Tibial nerve (tissue), 4 donors: ENCODE data around the gene SNAP47. TPM values are rescaled to one million over a fixed set of nuclear protein-coding genes. Genes with fewer than 3 reads are reported as not detected.

Experiments used
- DNase-seq, 2 donors: peaks; one replicate each; pipeline ENCODE4 v3.0.0-alpha.2; 2019; ENCODE audit warnings: low spot score in 2 of 2
- H3K27ac ChIP-seq, 4 donors: fragments of 200-600 bp; sonication (generic) in 3 of 4; one replicate each; pipeline ENCODE4 v1.5.1; 2017 to 2019; ENCODE audit warnings: mild to moderate bottlenecking in 1 of 4
- H3K27me3 ChIP-seq, 2 donors: fragments of 200-600 bp; sonication (generic) in 1 of 2; one replicate each; pipeline versions ENCODE4 v1.5.1 to v1.6.0; 2017 to 2019
- H3K36me3 ChIP-seq, 3 donors: fragments of 200-600 bp; sonication (generic); one replicate each; pipeline ENCODE4 v1.5.1; 2018 to 2019
- H3K4me1 ChIP-seq, 4 donors: fragments of 200-600 bp; sonication (generic) in 3 of 4; one replicate each; pipeline ENCODE4 v1.5.1; 2017 to 2019
- H3K4me3 ChIP-seq, 4 donors: fragments of 200-600 bp; sonication (generic) in 3 of 4; one replicate each; pipeline ENCODE4 v1.5.1; 2017 to 2019; ENCODE audit warnings: mild to moderate bottlenecking in 1 of 4, moderate library complexity in 1 of 4
- H3K9me3 ChIP-seq, 4 donors: fragments of 200-600 bp; sonication (generic) in 3 of 4; one replicate each; pipeline ENCODE4 v1.5.1; 2017 to 2019
- EP300 ChIP-seq, 2 donors: sonication (generic); formaldehyde crosslinking; IDR thresholded peaks; one replicate each; pipeline ENCODE4 v1.6.1; 2017; ENCODE audit warnings: antibody characterized with exemption in 2 of 2, mild to moderate bottlenecking in 1 of 2
- POLR2A ChIP-seq, 2 donors: fragments of 450-650 bp; IDR thresholded peaks; one replicate each; pipeline ENCODE4 v1.6.1; 2017; ENCODE audit warnings: antibody characterized with exemption in 2 of 2, mild to moderate bottlenecking in 2 of 2, moderate library complexity in 2 of 2
- WGBS, 2 donors: methylation state at CpG; one replicate each; pipeline ENCODE4 v1.1.5; 2018; 5-methylcytosine and 5-hydroxymethylcytosine counted together
- total RNA-seq, 4 donors: library from RNA; depleted of rRNA; stranded (reverse); fragments of >200 nt; gene quantifications; one replicate each; pipeline ENCODE4 v1.1.0, GENCODE V29; 2016
- TF ChIP-seq, protein P1 (sequence below), 5 experiments: fragments of 200-600 bp in 3 of 5; fragments of 450-650 bp in 2 of 5; sonication (generic) in 3 of 5; IDR thresholded peaks; one replicate each; pipeline ENCODE4 v1.5.1; 2016 to 2019; ENCODE audit warnings: antibody characterized with exemption in 5 of 5, mild to moderate bottlenecking in 3 of 5, moderate library complexity in 2 of 5

SNAP47 gene
- total RNA-seq, 4 donors from 2014 or later: 49.4 to 69.9 (median 62.8) TPM

- TF ChIP-seq, protein P1, sequence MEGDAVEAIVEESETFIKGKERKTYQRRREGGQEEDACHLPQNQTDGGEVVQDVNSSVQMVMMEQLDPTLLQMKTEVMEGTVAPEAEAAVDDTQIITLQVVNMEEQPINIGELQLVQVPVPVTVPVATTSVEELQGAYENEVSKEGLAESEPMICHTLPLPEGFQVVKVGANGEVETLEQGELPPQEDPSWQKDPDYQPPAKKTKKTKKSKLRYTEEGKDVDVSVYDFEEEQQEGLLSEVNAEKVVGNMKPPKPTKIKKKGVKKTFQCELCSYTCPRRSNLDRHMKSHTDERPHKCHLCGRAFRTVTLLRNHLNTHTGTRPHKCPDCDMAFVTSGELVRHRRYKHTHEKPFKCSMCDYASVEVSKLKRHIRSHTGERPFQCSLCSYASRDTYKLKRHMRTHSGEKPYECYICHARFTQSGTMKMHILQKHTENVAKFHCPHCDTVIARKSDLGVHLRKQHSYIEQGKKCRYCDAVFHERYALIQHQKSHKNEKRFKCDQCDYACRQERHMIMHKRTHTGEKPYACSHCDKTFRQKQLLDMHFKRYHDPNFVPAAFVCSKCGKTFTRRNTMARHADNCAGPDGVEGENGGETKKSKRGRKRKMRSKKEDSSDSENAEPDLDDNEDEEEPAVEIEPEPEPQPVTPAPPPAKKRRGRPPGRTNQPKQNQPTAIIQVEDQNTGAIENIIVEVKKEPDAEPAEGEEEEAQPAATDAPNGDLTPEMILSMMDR (IDR thresholded peaks at IDR 0.05): no peak
- TF ChIP-seq POLR2A (IDR thresholded peaks at IDR 0.05) (no peak), EP300 (IDR thresholded peaks at IDR 0.05) (no peak)
- no peaks in the 10 kb centered on the region for H3K36me3 ChIP-seq
- no peaks in the 10 kb centered on the region for H3K27me3 ChIP-seq
- H3K4me1 ChIP-seq: no peaks in the 10 kb centered on the region
- no peak overlapping the region for H3K27ac ChIP-seq
- peaks cover 0 to 42% (median 0%) of the 10 kb centered on the region in 4 donors for H3K9me3 ChIP-seq
- no peak overlapping the region for H3K4me3 ChIP-seq
- DNase-seq: no peak
- WGBS, 2 donors: 46 to 51% methylated on average over 2 of the region's 2 CpGs
These were observed 89.0 kb downstream of the SNAP47 start for GRCh38 chr1:227824204-227824603.

GRCh38 chr1:227828786-227829185 is 93.6 kb downstream of the SNAP47 start:
- Histone ChIP-seq H3K9me3 (peaks cover 0 to 36% (median 2%) of the 10 kb centered on the region in 4 donors), H3K4me1 (no peaks in the 10 kb centered on the region), H3K27me3 (no peaks in the 10 kb centered on the region), H3K27ac (no peak overlapping the region), H3K4me3 (no peak overlapping the region), H3K36me3 (no peaks in the 10 kb centered on the region)
- no peak for TF ChIP-seq POLR2A (IDR thresholded peaks at IDR 0.05)
- TF ChIP-seq EP300 (IDR thresholded peaks at IDR 0.05): no peak
- TF ChIP-seq, protein P1 (IDR thresholded peaks at IDR 0.05): no peak
- WGBS, 2 donors: 75 to 89% methylated on average over 2 to 3 of the region's 3 CpGs
- DNase-seq: no peak

Other genes starting within 250 kb of the SNAP47 start
- 10 to 100 TPM in 2 of 4 donors, 1 to 10 TPM in 2; 8.4 to 15.3 (median 11.6) TPM for gene ZNF678, start 171.9 kb upstream of the SNAP47 start, total RNA-seq
- 10 to 100 TPM; 33.4 to 45.3 (median 40.6) TPM for gene JMJD4, start 133 bp upstream of the SNAP47 start, total RNA-seq
- gene PRSS38, start 80.2 kb downstream of the SNAP47 start, total RNA-seq: not detected
- 10 to 100 TPM in 1 of 4 donors, 1 to 10 TPM in 3; 5.1 to 12.8 (median 8.5) TPM for gene WNT9A, start 212.5 kb downstream of the SNAP47 start, total RNA-seq